H9 (cell line): ENCODE results near the gene OMP. TPM values are rescaled to one million over a fixed set of nuclear protein-coding genes. Genes with fewer than 3 reads are reported as not detected.
"Not testable (repeated sequence)": the region's sequence is repeated elsewhere in the genome, so short reads cannot be mapped to it uniquely, and the experiment has no call there.

ENCODE experiments used
- DNase-seq: peaks from one replicate; pipeline ENCODE4 v3.0.0-alpha.2; 2017
- H2AFZ ChIP-seq: one replicate; pipeline ENCODE4 v1.6.1; 2013; ENCODE audit warnings: mild to moderate bottlenecking, low read length, control low read depth, moderate library complexity
- H2AK5ac ChIP-seq: 2 replicates; pipeline ENCODE4 v1.6.1; 2013; ENCODE audit warnings: low read length, control low read depth, mixed read lengths; ENCODE audit not compliant: insufficient read length
- H2BK120ac ChIP-seq: one replicate; pipeline ENCODE4 v1.6.1; 2013; ENCODE audit warnings: low read depth, mild to moderate bottlenecking, low read length, control low read depth, inconsistent platforms; ENCODE audit not compliant: poor library complexity, severe bottlenecking
- H2BK12ac ChIP-seq: 2 replicates; pipeline ENCODE4 v1.6.1; 2013; ENCODE audit warnings: low read length, control low read depth, mixed read lengths, low read depth; ENCODE audit not compliant: insufficient read length
- H2BK15ac ChIP-seq: 2 replicates; pipeline ENCODE4 v1.6.1; 2013; ENCODE audit warnings: low read depth, low read length, control low read depth
- H2BK20ac ChIP-seq: one replicate; pipeline ENCODE4 v1.6.1; 2013; ENCODE audit warnings: low read depth, mild to moderate bottlenecking, low read length, control low read depth, inconsistent platforms; ENCODE audit not compliant: poor library complexity, severe bottlenecking
- H2BK5ac ChIP-seq: 2 replicates; pipeline ENCODE4 v1.6.1; 2013; ENCODE audit warnings: low read length, control low read depth, mixed read lengths; ENCODE audit not compliant: insufficient read length
- H3K14ac ChIP-seq: 2 replicates; pipeline ENCODE4 v1.6.1; 2013; ENCODE audit warnings: low read length, control low read depth; ENCODE audit not compliant: insufficient read depth
- H3K18ac ChIP-seq: 2 replicates; pipeline ENCODE4 v1.6.1; 2013; ENCODE audit warnings: low read depth, mild to moderate bottlenecking, mixed read lengths, low read length, control low read depth; ENCODE audit not compliant: insufficient read length
- H3K23ac ChIP-seq: 2 replicates; pipeline ENCODE4 v1.6.1; 2013; ENCODE audit warnings: low read length, control low read depth, mixed read lengths, low read depth; ENCODE audit not compliant: insufficient read length
- H3K23me2 ChIP-seq: 2 replicates; pipeline ENCODE4 v1.6.1; 2013; ENCODE audit warnings: low read depth, mild to moderate bottlenecking, mixed read lengths, low read length, control low read depth; ENCODE audit not compliant: insufficient read length, poor library complexity, severe bottlenecking
- H3K27ac ChIP-seq: 2 replicates; pipeline ENCODE4 v1.5.1; 2013; ENCODE audit warnings: low read length, control low read depth, mixed read lengths, low read depth; ENCODE audit not compliant: insufficient read length
- H3K27me3 ChIP-seq: 2 replicates; pipeline ENCODE4 v1.6.1; 2013; ENCODE audit warnings: low read length, control low read depth, inconsistent platforms; ENCODE audit not compliant: insufficient read depth
- H3K4ac ChIP-seq: 2 replicates; pipeline ENCODE4 v1.6.1; 2013; ENCODE audit warnings: low read depth, mild to moderate bottlenecking, control low read depth, inconsistent platforms, low read length, moderate library complexity
- H3K4me1 ChIP-seq: 2 replicates; pipeline ENCODE4 v1.6.1; 2013; ENCODE audit warnings: low read length, control low read depth, inconsistent platforms; ENCODE audit not compliant: insufficient read depth
- H3K4me2 ChIP-seq: 2 replicates; pipeline ENCODE4 v1.6.1; 2013; ENCODE audit warnings: low read length, control low read depth, mixed read lengths; ENCODE audit not compliant: insufficient read length, insufficient read depth
- H3K56ac ChIP-seq: 2 replicates; pipeline ENCODE4 v1.6.1; 2013; ENCODE audit warnings: low read depth, mild to moderate bottlenecking, mixed read lengths, low read length, control low read depth; ENCODE audit not compliant: insufficient read length
- H3K79me1 ChIP-seq: 2 replicates; pipeline ENCODE4 v1.6.1; 2013; ENCODE audit warnings: low read depth, mild to moderate bottlenecking, moderate library complexity, low read length, control low read depth, inconsistent platforms; ENCODE audit not compliant: insufficient read depth, poor library complexity, severe bottlenecking
- H3K79me2 ChIP-seq: 2 replicates; pipeline ENCODE4 v1.6.1; 2013; ENCODE audit warnings: low read length, control low read depth, inconsistent platforms; ENCODE audit not compliant: insufficient read depth
- H3K9ac ChIP-seq: 2 replicates; pipeline ENCODE4 v1.6.1; 2013; ENCODE audit warnings: low read length, control low read depth, mixed read lengths; ENCODE audit not compliant: insufficient read length; ENCODE audit errors: extremely low read depth
- H3K9me3 ChIP-seq: one replicate; pipeline ENCODE4 v1.6.1; 2013; ENCODE audit warnings: low read depth, low read length, inconsistent platforms; ENCODE audit not compliant: control insufficient read depth
- H3T11ph ChIP-seq: one replicate; pipeline ENCODE4 v1.6.1; 2013; ENCODE audit warnings: mild to moderate bottlenecking, low read length, control low read depth, inconsistent platforms
- H4K20me1 ChIP-seq: one replicate; pipeline ENCODE4 v1.6.1; 2013; ENCODE audit not compliant: control insufficient read depth, insufficient read length, insufficient read depth
- H4K5ac ChIP-seq: 2 replicates; pipeline ENCODE4 v1.6.1; 2013; ENCODE audit warnings: low read depth, mild to moderate bottlenecking, mixed read lengths, low read length, control low read depth; ENCODE audit not compliant: insufficient read length
- H4K8ac ChIP-seq: replicated peaks from 2 replicates; pipeline ENCODE4 v1.6.1; 2013; ENCODE audit warnings: low read length, control low read depth, mixed read lengths, low read depth; ENCODE audit not compliant: insufficient read length
- H4K91ac ChIP-seq: 2 replicates; pipeline ENCODE4 v1.6.1; 2013; ENCODE audit warnings: low read depth, mild to moderate bottlenecking, moderate library complexity, mixed read lengths, low read length, control low read depth; ENCODE audit not compliant: insufficient read length
- H3K27ac Mint-ChIP-seq, 3 experiments: 2 replicates in 2 of 3; 3 replicates in 1 of 3; pipeline ENCODE4 v1.8.0; 2020 to 2021; ENCODE audit warnings: mixed read lengths in 3 of 3, mild to moderate bottlenecking in 1 of 3, moderate library complexity in 1 of 3
- H3K27me3 Mint-ChIP-seq: 2 replicates; pipeline ENCODE4 v1.8.0; 2021; ENCODE audit warnings: low read depth, mild to moderate bottlenecking, moderate library complexity, mixed read lengths
- H3K36me3 Mint-ChIP-seq, 3 experiments: 2 replicates in 2 of 3; 3 replicates in 1 of 3; pipeline ENCODE4 v1.8.0; 2020 to 2021; ENCODE audit warnings: low read depth in 3 of 3, mixed read lengths in 3 of 3; ENCODE audit not compliant: insufficient read depth in 1 of 3
- H3K4me1 Mint-ChIP-seq, 2 experiments: 2 replicates each; pipeline ENCODE4 v1.8.0; 2020; ENCODE audit warnings: mixed read lengths in 2 of 2
- H3K4me3 Mint-ChIP-seq, 2 experiments: 2 replicates in 1 of 2; 3 replicates in 1 of 2; pipeline ENCODE4 v1.8.0; 2020 to 2021; ENCODE audit warnings: mild to moderate bottlenecking in 2 of 2, mixed read lengths in 2 of 2, moderate library complexity in 1 of 2
- H3K9me3 Mint-ChIP-seq, 2 experiments: 2 replicates in 1 of 2; 3 replicates in 1 of 2; pipeline ENCODE4 v1.8.0; 2020; ENCODE audit warnings: mild to moderate bottlenecking in 2 of 2, mixed read lengths in 2 of 2, moderate library complexity in 1 of 2
- CTCF ChIP-seq: fragments of 200-600 bp; sonication (generic); conservative IDR thresholded peaks from 3 replicates; pipeline ENCODE4 v1.8.0; 2021; ENCODE audit warnings: antibody characterized with exemption, mild to moderate bottlenecking
- WGBS: extraction: QIAGEN DNeasy Blood & Tissue Kit; methylation state at CpG from one replicate; pipeline ENCODE4 v1.1.7; 2013; ENCODE audit warnings: missing lambda C conversion rate, low lambda C conversion rate, mixed read lengths; ENCODE audit not compliant: insufficient read length; ENCODE audit errors: extremely low coverage; 5-methylcytosine and 5-hydroxymethylcytosine counted together
- total RNA-seq: library from RNA; stranded (reverse); gene quantifications from 2 replicates; pipeline ENCODE4 v1.2.1, GENCODE V29; 2021

The OMP gene
- total RNA-seq, 1 experiment from 2014 or later: not detected

DNA sequence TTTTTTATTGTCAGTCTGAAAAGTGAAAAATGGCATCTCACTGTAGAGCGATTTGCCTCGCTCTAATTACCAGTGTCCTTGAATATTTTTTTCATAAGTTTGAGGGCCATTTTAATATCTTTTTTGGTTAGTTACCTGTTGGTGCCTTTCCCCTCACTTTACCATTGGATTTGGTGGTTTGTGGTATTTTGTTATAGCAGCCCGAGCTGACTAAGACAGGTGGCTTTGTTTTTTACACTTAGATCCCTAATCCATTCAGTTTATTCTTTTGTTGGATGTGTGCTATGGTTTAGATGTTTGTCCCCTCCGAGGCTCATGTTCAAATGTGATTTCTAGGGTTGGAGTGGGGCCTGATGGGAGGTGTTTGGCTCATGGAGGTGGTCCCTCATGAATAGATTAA, 42.4 kb upstream of the OMP start:
- H3K27me3 Mint-ChIP-seq: peaks cover 12% of the 10 kb centered on the region
- H3K27ac ChIP-seq: no peak overlapping the region

DNA sequence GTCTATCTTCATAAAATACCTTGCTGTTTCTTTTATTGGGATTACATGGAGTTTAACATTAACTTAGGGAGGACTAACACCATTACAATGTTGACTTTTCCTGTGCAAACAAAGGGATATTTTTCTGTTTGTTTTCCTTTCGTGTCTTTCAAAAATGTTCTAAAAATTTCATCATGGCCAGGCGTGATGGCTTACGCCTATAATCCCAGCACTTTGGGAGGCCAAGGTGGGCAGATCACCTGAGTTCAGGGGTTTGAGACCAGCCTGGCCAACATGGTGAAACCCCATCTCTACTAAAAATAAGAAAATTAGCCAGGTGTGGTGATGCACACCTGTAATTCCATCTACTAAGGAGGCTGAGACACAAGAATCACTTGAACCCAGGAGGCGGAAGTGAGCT, 41.4 kb upstream of the OMP start:
- H4K5ac ChIP-seq, H3K18ac ChIP-seq, H3K79me1 ChIP-seq, H3K27me3 ChIP-seq, H3K27ac ChIP-seq, H2BK20ac ChIP-seq, H2BK15ac ChIP-seq, H3K56ac ChIP-seq, H3K14ac ChIP-seq, DNase-seq, H2BK120ac ChIP-seq, H3K4me3 Mint-ChIP-seq, H4K8ac ChIP-seq, H3K9ac ChIP-seq, H2AK5ac ChIP-seq, H3K4ac ChIP-seq, H3K27ac Mint-ChIP-seq, H2AFZ ChIP-seq, H2BK5ac ChIP-seq, H3K4me1 ChIP-seq, H4K20me1 ChIP-seq, H3K23ac ChIP-seq, H2BK12ac ChIP-seq, H3K79me2 ChIP-seq, H3K36me3 Mint-ChIP-seq, H3K23me2 ChIP-seq, H3K4me2 ChIP-seq, H3T11ph ChIP-seq, H3K9me3 ChIP-seq, H4K91ac ChIP-seq: not testable (repeated sequence)
- peaks cover 6 to 11% of the 10 kb centered on the region in 2 experiments; a peak in 3 of 5 replicates for H3K9me3 Mint-ChIP-seq
- peaks cover 13% of the 10 kb centered on the region for H3K27me3 Mint-ChIP-seq
- no CpG with 5 or more reads among the region's 4 CpGs for WGBS
- H3K4me1 Mint-ChIP-seq: peaks cover 8 to 14% of the 10 kb centered on the region in 2 experiments

More for the DNA sequence above, 42.4 kb upstream of the OMP start:
- H3K27me3 ChIP-seq: no peaks in the 10 kb centered on the region
- H3K79me1 ChIP-seq: no peaks in the 10 kb centered on the region
- H3K23me2 ChIP-seq: no peaks in the 10 kb centered on the region
- H2BK12ac ChIP-seq: no peak overlapping the region
- H3K36me3 Mint-ChIP-seq: no peaks in the 10 kb centered on the region; a peak in 2 of 7 replicates
- no peak overlapping the region for H3K27ac Mint-ChIP-seq
- H3K4me1 ChIP-seq: no peaks in the 10 kb centered on the region
- peaks cover 6 to 9% of the 10 kb centered on the region in 2 experiments for H3K4me1 Mint-ChIP-seq
- H3K56ac ChIP-seq: no peak overlapping the region
- DNase-seq: no peak
- H3K23ac ChIP-seq: no peak overlapping the region
- H3K18ac ChIP-seq: no peak overlapping the region
- H4K20me1 ChIP-seq: no peaks in the 10 kb centered on the region
- no peak overlapping the region for H4K5ac ChIP-seq
- no peak overlapping the region for H2BK120ac ChIP-seq
- H3K79me2 ChIP-seq: no peaks in the 10 kb centered on the region
- no peak overlapping the region for H4K91ac ChIP-seq
- no peak overlapping the region for H2BK20ac ChIP-seq
- no CpG with 5 or more reads among the region's 4 CpGs for WGBS
- no peak overlapping the region for H3K14ac ChIP-seq
- H3K9ac ChIP-seq: no peak overlapping the region
- H3K9me3 ChIP-seq: no peaks in the 10 kb centered on the region
- no peak overlapping the region for H2BK5ac ChIP-seq
- TF ChIP-seq CTCF: no peak
- H3T11ph ChIP-seq: no peak overlapping the region
- H3K4ac ChIP-seq: no peak overlapping the region
- H3K4me2 ChIP-seq: no peak overlapping the region
- peaks cover 6 to 16% of the 10 kb centered on the region in 2 experiments; a peak in 4 of 5 replicates for H3K9me3 Mint-ChIP-seq
- no peak overlapping the region for H3K4me3 Mint-ChIP-seq
- H2BK15ac ChIP-seq: no peak overlapping the region
- H2AFZ ChIP-seq: no peak overlapping the region
- H4K8ac ChIP-seq: no peak overlapping the region
- no peak overlapping the region for H2AK5ac ChIP-seq
